ENCODE results near the gene MPC2. TPM values are rescaled to one million over a fixed set of nuclear protein-coding genes. Genes with fewer than 3 reads are reported as not detected.

The MPC2 gene
- total RNA-seq, 1 experiment from 2014 or later = 32.9 TPM

GRCh38 chr1:167909691-167910180 is 27.1 kb downstream of the MPC2 start:
- no peak for TF ChIP-seq CTCF (conservative IDR thresholded peaks at IDR 0.05)
- no peak overlapping the region for H3K56ac ChIP-seq (ENCODE audit: insufficient read length, low read depth, low read length)
- H4K5ac ChIP-seq (ENCODE audit: insufficient read length, low read depth, low read length) = no peak overlapping the region
- H3K14ac ChIP-seq (ENCODE audit: insufficient read depth, low read length) = no peak overlapping the region
- H3K23ac ChIP-seq (ENCODE audit: insufficient read length, low read depth, low read length) = no peak overlapping the region
- DNase-seq = no peak
- H3K4me3 Mint-ChIP-seq = no peak overlapping the region
- H3K4ac ChIP-seq (ENCODE audit: low read depth, low read length) = no peak overlapping the region
- no peak overlapping the region for H2BK120ac ChIP-seq (ENCODE audit: low read depth, low read length, poor library complexity, severe bottlenecking)
- no peaks in the 10 kb centered on the region for H3K79me1 ChIP-seq (ENCODE audit: insufficient read depth, low read depth, low read length, poor library complexity, severe bottlenecking)
- no peak overlapping the region for H2BK12ac ChIP-seq (ENCODE audit: insufficient read length, low read depth, low read length)
- no peak overlapping the region for H3K27ac Mint-ChIP-seq
- H3K9me3 Mint-ChIP-seq = peaks cover 15 to 23% of the 10 kb centered on the region in 2 experiments
- peaks cover 17% of the 10 kb centered on the region for H3K9me3 ChIP-seq (ENCODE audit: control insufficient read depth, low read depth, low read length)
- H3K9ac ChIP-seq (ENCODE audit: extremely low read depth, insufficient read length, low read length) = no peak overlapping the region
- no peak overlapping the region for H3K18ac ChIP-seq (ENCODE audit: insufficient read length, low read depth, low read length)
- H2AK5ac ChIP-seq (ENCODE audit: insufficient read length, low read length) = no peak overlapping the region
- no peak overlapping the region for H3T11ph ChIP-seq (ENCODE audit: low read length)
- H2BK20ac ChIP-seq (ENCODE audit: low read depth, low read length, poor library complexity, severe bottlenecking) = no peak overlapping the region
- H3K36me3 Mint-ChIP-seq (ENCODE audit: insufficient read depth in 1 of 3, low read depth in 3 of 3) = peaks cover 6 to 25% (median 15%) of the 10 kb centered on the region in 3 experiments
- H3K27me3 Mint-ChIP-seq (ENCODE audit: low read depth) = no peaks in the 10 kb centered on the region
- H2BK5ac ChIP-seq (ENCODE audit: insufficient read length, low read length) = no peak overlapping the region
- no peak overlapping the region for H3K4me2 ChIP-seq (ENCODE audit: insufficient read depth, insufficient read length, low read length)
- H2BK15ac ChIP-seq (ENCODE audit: low read depth, low read length) = no peak overlapping the region
- H4K20me1 ChIP-seq (ENCODE audit: control insufficient read depth, insufficient read depth, insufficient read length) = no peaks in the 10 kb centered on the region
- H3K79me2 ChIP-seq (ENCODE audit: insufficient read depth, low read length) = no peaks in the 10 kb centered on the region
- no peaks in the 10 kb centered on the region for H3K23me2 ChIP-seq (ENCODE audit: insufficient read length, low read depth, low read length, poor library complexity, severe bottlenecking)
- peaks cover 2% of the 10 kb centered on the region; the same call in 1 of the 2 replicates for H3K4me1 ChIP-seq (ENCODE audit: insufficient read depth, low read length)
- no peak overlapping the region for H2AFZ ChIP-seq (ENCODE audit: low read length)
- H3K4me1 Mint-ChIP-seq = peaks cover 30 to 34% of the 10 kb centered on the region in 2 experiments
- H3K27me3 ChIP-seq (ENCODE audit: insufficient read depth, low read length) = no peaks in the 10 kb centered on the region
- no CpG with 5 or more reads among the region's 6 CpGs for WGBS (ENCODE audit: extremely low coverage, insufficient read length, low lambda C conversion rate)
- H4K8ac ChIP-seq (replicated peaks; ENCODE audit: insufficient read length, low read depth, low read length) = no peak overlapping the region
- H4K91ac ChIP-seq (ENCODE audit: insufficient read length, low read depth, low read length) = no peak overlapping the region
- no peak overlapping the region for H3K27ac ChIP-seq (ENCODE audit: insufficient read length, low read depth, low read length)

All from H9 (cell line).